ENCODE data around the gene CPNE7. TPM values are rescaled to one million over a fixed set of nuclear protein-coding genes. Genes with fewer than 3 reads are reported as not detected.

CPNE7 gene
- total and polyA plus RNA-seq, 2 of the 8 experiments (the other 6 are each of a cell fraction or from before 2014, with no cell fraction given), result 10.0 to 23.7 TPM

GRCh38 chr16:89547291-89547690 is 28.3 kb upstream of the CPNE7 start:
- Histone ChIP-seq H4K8ac (ENCODE audit: extremely low read depth, insufficient read depth, low read length) (no peak overlapping the region), H3K4me3 (ENCODE audit: extremely low read depth in 1 of 4, insufficient read depth in 2 of 4, low read depth in 3 of 4, low read length in 4 of 4) (no peak overlapping the region), H3K4me1 (replicated peaks in 1 of 4; ENCODE audit: control insufficient read depth in 3 of 4, insufficient read depth in 4 of 4, low read length in 3 of 4) (no peaks in the 10 kb centered on the region), H2BK5ac (ENCODE audit: low read depth, low read length) (no peak overlapping the region), H3K9me3 (ENCODE audit: insufficient read depth in 2 of 2, low read depth in 1 of 2, low read length in 1 of 2) (no peaks in the 10 kb centered on the region), H3K18ac (ENCODE audit: extremely low read depth, low read length) (no peak overlapping the region), H3K23ac (ENCODE audit: insufficient read length) (no peak overlapping the region), H2BK15ac (ENCODE audit: low read length) (no peak overlapping the region), H3K23me2 (ENCODE audit: low read depth, low read length) (no peaks in the 10 kb centered on the region), H4K5ac (ENCODE audit: insufficient read length, low read depth, low read length) (no peak overlapping the region), H3K27me3 (replicated peaks in 1 of 4; ENCODE audit: control insufficient read depth in 3 of 4, extremely low read depth in 1 of 4, insufficient read depth in 3 of 4, low read length in 3 of 4) (no peaks in the 10 kb centered on the region), H2BK20ac (ENCODE audit: low read length) (no peak overlapping the region), H3K14ac (ENCODE audit: insufficient read length) (no peak overlapping the region), H3K36me3 (ENCODE audit: control insufficient read depth in 2 of 4, insufficient read depth in 4 of 4, low read length in 3 of 4) (peaks cover 14 to 39% (median 31%) of the 10 kb centered on the region in 4 experiments), H3K79me1 (ENCODE audit: low read depth, low read length) (peaks cover 3% of the 10 kb centered on the region; the same call in 1 of the 2 replicates), H4K20me1 (replicated peaks in 1 of 2; ENCODE audit: control insufficient read depth in 1 of 2, insufficient read depth in 2 of 2, low read length in 2 of 2) (peaks cover 0 to 10% of the 10 kb centered on the region in 2 experiments), H3K4ac (replicated peaks; ENCODE audit: insufficient read length, low read depth, low read length) (no peak overlapping the region), H3K4me2 (ENCODE audit: insufficient read depth in 1 of 2, low read depth in 2 of 2, low read length in 2 of 2) (no peak overlapping the region), H3K27ac (ENCODE audit: low read depth, low read length) (no peak overlapping the region), H3K79me2 (ENCODE audit: control insufficient read depth in 1 of 2, insufficient read depth in 2 of 2, low read length in 2 of 2) (no peaks in the 10 kb centered on the region), H3K56ac (replicated peaks; ENCODE audit: insufficient read length, low read depth, low read length) (no peak overlapping the region), H2AFZ (ENCODE audit: low read length) (no peak overlapping the region), H4K91ac (replicated peaks; ENCODE audit: insufficient read length, low read length) (no peak overlapping the region), H2AK5ac (ENCODE audit: low read depth, low read length) (no peak overlapping the region), H2BK12ac (ENCODE audit: low read depth, low read length) (no peak overlapping the region), H3K9ac (replicated peaks in 1 of 4; ENCODE audit: extremely low read depth in 1 of 4, low read depth in 3 of 4, low read length in 3 of 4) (no peak overlapping the region), H2BK120ac (replicated peaks; ENCODE audit: low read depth, low read length) (no peak overlapping the region)
- FAIRE-seq (no peak), DNase-seq (ENCODE audit: low read depth in 1 of 2, low spot score in 2 of 2) (no peak)
- ChIA-PET POLR2A (ENCODE audit: partially characterized antibody) (interaction anchor here (0.8 to 1.8 kb wide), 4 partner anchors 12 to 335 kb away, joined by 3 to 7 read pairs (median 4); no protein-coding TSS in a partner anchor), CTCF (ENCODE audit: partially characterized antibody) (interaction anchor here (1.5 kb wide), 1 partner anchor 11 kb away, joined by 6 read pairs; no protein-coding TSS in a partner anchor)
- 89% methylated on average over 17 of the region's 17 CpGs; no CpG with 5 or more reads in 1 of the 2 experiments for WGBS, 2 experiments (ENCODE audit: extremely low coverage in 1 of 2, insufficient coverage in 1 of 2, insufficient read length in 1 of 2, insufficient replicate concordance in 2 of 2, low coverage in 1 of 2, low lambda C conversion rate in 2 of 2, missing lambda C conversion rate in 1 of 2)
- TF ChIP-seq SP1 (IDR thresholded peaks at IDR 0.05; ENCODE audit: low read depth, low read length), result no peak
- TF ChIP-seq GTF2F1 (IDR thresholded peaks at IDR 0.05; ENCODE audit: borderline replicate concordance, low read depth, low read length), result no peak

Measured in H1 (cell line).